Stimulated activated CD4-positive, alpha-beta T cell treated with anti-CD3 and anti-CD28 coated beads, Interleukin-12 subunit alpha, Interleukin-12 subunit beta, amount 100 ng/mL, for 24 hours (primary cell): ENCODE results near the gene ZFAND5.

Experiments used
- DNase-seq, 2 experiments: peaks; one replicate each; pipeline ENCODE4 v3.0.0-alpha.2; 2020; ENCODE audit warnings: low read depth in 2 of 2

The ZFAND5 gene

GRCh38 chr9:72363236-72363635 is 1.8 kb downstream of the ZFAND5 start:
- no peak for DNase-seq

GRCh38 chr9:72362680-72363139 is 2.3 kb downstream of the ZFAND5 start:
- DNase-seq = peak; percentile 15 to 19

- no peak for DNase-seq
These were observed 2.9 kb downstream of the ZFAND5 start for GRCh38 chr9:72362118-72362531.

GRCh38 chr9:72361217-72361616 is 3.8 kb downstream of the ZFAND5 start:
- DNase-seq = no peak

- no peak for DNase-seq
These were observed 4.7 kb downstream of the ZFAND5 start for GRCh38 chr9:72360324-72360723.

- DNase-seq = no peak
These were observed 8.9 kb downstream of the ZFAND5 start for GRCh38 chr9:72356041-72356582.

- DNase-seq = no peak
These were observed 9.9 kb downstream of the ZFAND5 start for GRCh38 chr9:72355153-72355552.

GRCh38 chr9:72354704-72355103 is 10.3 kb downstream of the ZFAND5 start:
- DNase-seq = no peak

GRCh38 chr9:72353455-72354116 is 11.4 kb downstream of the ZFAND5 start:
- no peak for DNase-seq

- no peak for DNase-seq
These were observed 12.1 kb downstream of the ZFAND5 start for GRCh38 chr9:72352911-72353388.

GRCh38 chr9:72351538-72352453 is 13.2 kb downstream of the ZFAND5 start:
- DNase-seq = no peak

- no peak for DNase-seq
These were observed 15.1 kb downstream of the ZFAND5 start for GRCh38 chr9:72349911-72350310.

GRCh38 chr9:72349240-72349639 is 15.8 kb downstream of the ZFAND5 start:
- no peak for DNase-seq

GRCh38 chr9:72346333-72346732 is 18.7 kb downstream of the ZFAND5 start:
- DNase-seq = no peak

GRCh38 chr9:72338631-72339030 is 26.4 kb downstream of the ZFAND5 start:
- DNase-seq = no peak

- DNase-seq = no peak
These were observed 27.7 kb downstream of the ZFAND5 start for GRCh38 chr9:72337286-72337685.

GRCh38 chr9:72334658-72335337 is 30.2 kb downstream of the ZFAND5 start:
- DNase-seq = no peak

- no peak for DNase-seq
These were observed 31.3 kb downstream of the ZFAND5 start for GRCh38 chr9:72333709-72334108.

GRCh38 chr9:72333197-72333596 is 31.8 kb downstream of the ZFAND5 start:
- no peak for DNase-seq

GRCh38 chr9:72332351-72332750 is 32.7 kb downstream of the ZFAND5 start:
- DNase-seq = no peak

- DNase-seq = no peak
These were observed 37.4 kb downstream of the ZFAND5 start for GRCh38 chr9:72327631-72328030.

GRCh38 chr9:72326641-72327040 is 38.4 kb downstream of the ZFAND5 start:
- DNase-seq = no peak
